K562 (cell line): Measurements from ENCODE around the gene NEDD8.

Experiments used
- CBX5 ChIP-seq: IDR thresholded peaks from 2 replicates; pipeline ENCODE4 v1.6.1; 2014; ENCODE audit warnings: low read depth, borderline replicate concordance
- TBL1XR1 ChIP-seq, 2 experiments: IDR thresholded peaks; 2 replicates each; pipeline ENCODE4 v1.6.1; 2012; ENCODE audit warnings: improper control_type of control experiment in 2 of 2, low read length in 2 of 2, mild to moderate bottlenecking in 1 of 2
- YY1 ChIP-seq, 3 experiments: IDR thresholded peaks; 2 replicates each; pipeline ENCODE4 v1.6.1; 2011; ENCODE audit warnings: low read length in 2 of 3, mild to moderate bottlenecking in 2 of 3, moderate library complexity in 2 of 3, borderline replicate concordance in 1 of 3, control low read depth in 1 of 3, low read depth in 1 of 3; ENCODE audit not compliant: insufficient read depth in 3 of 3, insufficient replicate concordance in 2 of 3, control insufficient read depth in 1 of 3, insufficient read length in 1 of 3; ENCODE audit errors: extremely low read depth in 1 of 3
- TF ChIP-seq, protein P1 (sequence below): fragments of 250-450 bp; sonication (Bioruptor Pico); IDR thresholded peaks from 2 replicates; pipeline ENCODE4 v1.4.0; 2020

GRCh38 chr14:24232645-24233537 lies 724 bp upstream of the NEDD8 start, which contains the start of gene GMPR2:
- TF ChIP-seq, protein P1, sequence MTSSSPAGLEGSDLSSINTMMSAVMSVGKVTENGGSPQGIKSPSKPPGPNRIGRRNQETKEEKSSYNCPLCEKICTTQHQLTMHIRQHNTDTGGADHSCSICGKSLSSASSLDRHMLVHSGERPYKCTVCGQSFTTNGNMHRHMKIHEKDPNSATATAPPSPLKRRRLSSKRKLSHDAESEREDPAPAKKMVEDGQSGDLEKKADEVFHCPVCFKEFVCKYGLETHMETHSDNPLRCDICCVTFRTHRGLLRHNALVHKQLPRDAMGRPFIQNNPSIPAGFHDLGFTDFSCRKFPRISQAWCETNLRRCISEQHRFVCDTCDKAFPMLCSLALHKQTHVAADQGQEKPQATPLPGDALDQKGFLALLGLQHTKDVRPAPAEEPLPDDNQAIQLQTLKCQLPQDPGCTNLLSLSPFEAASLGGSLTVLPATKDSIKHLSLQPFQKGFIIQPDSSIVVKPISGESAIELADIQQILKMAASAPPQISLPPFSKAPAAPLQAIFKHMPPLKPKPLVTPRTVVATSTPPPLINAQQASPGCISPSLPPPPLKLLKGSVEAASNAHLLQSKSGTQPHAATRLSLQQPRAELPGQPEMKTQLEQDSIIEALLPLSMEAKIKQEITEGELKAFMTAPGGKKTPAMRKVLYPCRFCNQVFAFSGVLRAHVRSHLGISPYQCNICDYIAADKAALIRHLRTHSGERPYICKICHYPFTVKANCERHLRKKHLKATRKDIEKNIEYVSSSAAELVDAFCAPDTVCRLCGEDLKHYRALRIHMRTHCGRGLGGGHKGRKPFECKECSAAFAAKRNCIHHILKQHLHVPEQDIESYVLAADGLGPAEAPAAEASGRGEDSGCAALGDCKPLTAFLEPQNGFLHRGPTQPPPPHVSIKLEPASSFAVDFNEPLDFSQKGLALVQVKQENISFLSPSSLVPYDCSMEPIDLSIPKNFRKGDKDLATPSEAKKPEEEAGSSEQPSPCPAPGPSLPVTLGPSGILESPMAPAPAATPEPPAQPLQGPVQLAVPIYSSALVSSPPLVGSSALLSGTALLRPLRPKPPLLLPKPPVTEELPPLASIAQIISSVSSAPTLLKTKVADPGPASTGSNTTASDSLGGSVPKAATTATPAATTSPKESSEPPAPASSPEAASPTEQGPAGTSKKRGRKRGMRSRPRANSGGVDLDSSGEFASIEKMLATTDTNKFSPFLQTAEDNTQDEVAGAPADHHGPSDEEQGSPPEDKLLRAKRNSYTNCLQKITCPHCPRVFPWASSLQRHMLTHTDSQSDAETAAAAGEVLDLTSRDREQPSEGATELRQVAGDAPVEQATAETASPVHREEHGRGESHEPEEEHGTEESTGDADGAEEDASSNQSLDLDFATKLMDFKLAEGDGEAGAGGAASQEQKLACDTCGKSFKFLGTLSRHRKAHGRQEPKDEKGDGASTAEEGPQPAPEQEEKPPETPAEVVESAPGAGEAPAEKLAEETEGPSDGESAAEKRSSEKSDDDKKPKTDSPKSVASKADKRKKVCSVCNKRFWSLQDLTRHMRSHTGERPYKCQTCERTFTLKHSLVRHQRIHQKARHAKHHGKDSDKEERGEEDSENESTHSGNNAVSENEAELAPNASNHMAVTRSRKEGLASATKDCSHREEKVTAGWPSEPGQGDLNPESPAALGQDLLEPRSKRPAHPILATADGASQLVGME: no peak
- TF ChIP-seq TBL1XR1 (IDR thresholded peaks at IDR 0.05; ENCODE audit: low read length in 2 of 2) (no peak), YY1 (IDR thresholded peaks at IDR 0.05; ENCODE audit: borderline replicate concordance in 1 of 3, control insufficient read depth in 1 of 3, extremely low read depth in 1 of 3, insufficient read depth in 3 of 3, insufficient read length in 1 of 3, insufficient replicate concordance in 2 of 3, low read depth in 1 of 3, low read length in 2 of 3) (no peak), CBX5 (no peak)
